Liver (tissue), 9 donors: Measurements from ENCODE around the gene MED27. TPM values are rescaled to one million over a fixed set of nuclear protein-coding genes. Genes with fewer than 3 reads are reported as not detected.

Experiments
- DNase-seq: peaks from one replicate; pipeline ENCODE4 v3.0.0-alpha.2; 2017; ENCODE audit warnings: low spot score
- H3K27ac ChIP-seq, 2 donors: one replicate each; pipeline ENCODE4 v1.7.0; 2013; ENCODE audit warnings: inconsistent platforms in 2 of 2, low read length in 2 of 2, control low read depth in 1 of 2, low read depth in 1 of 2, mild to moderate bottlenecking in 1 of 2
- H3K27me3 ChIP-seq, 4 donors: one replicate each; pipeline versions ENCODE4 v1.6.1 to v1.7.0; 2013; ENCODE audit warnings: low read length in 3 of 4, inconsistent platforms in 1 of 4, mild to moderate bottlenecking in 1 of 4, moderate library complexity in 1 of 4; ENCODE audit not compliant: control insufficient read depth in 4 of 4, insufficient read depth in 4 of 4
- H3K36me3 ChIP-seq, 4 donors: one replicate each; pipeline versions ENCODE4 v1.6.1 to v1.7.0; 2013; ENCODE audit warnings: low read length in 3 of 4, mild to moderate bottlenecking in 3 of 4, low read depth in 1 of 4, moderate library complexity in 1 of 4; ENCODE audit not compliant: control insufficient read depth in 4 of 4, insufficient read depth in 3 of 4
- H3K4me1 ChIP-seq, 4 donors: one replicate each; pipeline versions ENCODE4 v1.6.1 to v1.7.0; 2013; ENCODE audit warnings: low read length in 3 of 4, mild to moderate bottlenecking in 3 of 4, moderate library complexity in 1 of 4; ENCODE audit not compliant: control insufficient read depth in 4 of 4, insufficient read depth in 4 of 4
- H3K4me3 ChIP-seq, 3 donors: one replicate each; pipeline versions ENCODE4 v1.6.1 to v1.7.0; 2013; ENCODE audit warnings: low read length in 3 of 3, control low read depth in 1 of 3, low read depth in 1 of 3, mild to moderate bottlenecking in 1 of 3
- H3K9ac ChIP-seq, 2 donors: one replicate each; pipeline ENCODE4 v1.7.0; 2013; ENCODE audit warnings: low read length in 2 of 2, mild to moderate bottlenecking in 2 of 2, moderate library complexity in 2 of 2, control low read depth in 1 of 2, low read depth in 1 of 2
- H3K9me3 ChIP-seq, 4 donors: one replicate each; pipeline versions ENCODE4 v1.6.1 to v1.7.0; 2013; ENCODE audit warnings: low read length in 3 of 4; ENCODE audit not compliant: control insufficient read depth in 4 of 4
- ATF3 ChIP-seq: IDR thresholded peaks from 2 replicates; pipeline ENCODE4 v1.6.1; 2016; ENCODE audit warnings: antibody characterized with exemption
- CTCF ChIP-seq: fragments of 150-350 bp; IDR thresholded peaks from 2 replicates; pipeline ENCODE4 v1.5.1; 2017; ENCODE audit warnings: improper control_type of control experiment, low read depth, low read length; ENCODE audit not compliant: missing input control
- EGR1 ChIP-seq, 2 donors: IDR thresholded peaks; 2 replicates each; pipeline ENCODE4 v1.6.1; 2016 to 2018; ENCODE audit warnings: antibody characterized with exemption in 2 of 2, low read depth in 2 of 2
- FOXA1 ChIP-seq: IDR thresholded peaks from 2 replicates; pipeline ENCODE4 v1.6.1; 2016; ENCODE audit warnings: antibody characterized with exemption
- FOXA2 ChIP-seq: IDR thresholded peaks from 2 replicates; pipeline ENCODE4 v1.6.1; 2016; ENCODE audit warnings: antibody characterized with exemption
- GABPA ChIP-seq, 2 donors: IDR thresholded peaks in 1 of 2; conservative IDR thresholded peaks in 1 of 2; 2 replicates each; pipeline ENCODE4 v1.6.1; 2016; ENCODE audit warnings: antibody characterized with exemption in 2 of 2, mild to moderate bottlenecking in 1 of 2, moderate library complexity in 1 of 2
- HNF4A ChIP-seq, 2 donors: conservative IDR thresholded peaks; 2 replicates each; pipeline ENCODE4 v1.6.1; 2016; ENCODE audit warnings: antibody characterized with exemption in 2 of 2, mild to moderate bottlenecking in 2 of 2
- HNF4G ChIP-seq: IDR thresholded peaks from 2 replicates; pipeline ENCODE4 v1.6.1; 2016; ENCODE audit warnings: antibody characterized with exemption
- JUND ChIP-seq, 2 donors: IDR thresholded peaks; 2 replicates each; pipeline ENCODE4 v1.6.1; 2016; ENCODE audit warnings: antibody characterized with exemption in 2 of 2
- MAX ChIP-seq: IDR thresholded peaks from 2 replicates; pipeline ENCODE4 v1.6.1; 2016; ENCODE audit warnings: antibody characterized with exemption
- NR2F2 ChIP-seq: IDR thresholded peaks from 2 replicates; pipeline ENCODE4 v1.6.1; 2016; ENCODE audit warnings: antibody characterized with exemption
- RAD21 ChIP-seq, 2 donors: IDR thresholded peaks; 2 replicates each; pipeline ENCODE4 v1.6.1; 2016; ENCODE audit warnings: antibody characterized with exemption in 2 of 2, mild to moderate bottlenecking in 2 of 2
- REST ChIP-seq: IDR thresholded peaks from 2 replicates; pipeline ENCODE4 v1.6.1; 2016; ENCODE audit warnings: antibody characterized with exemption, mild to moderate bottlenecking
- RXRA ChIP-seq, 2 donors: IDR thresholded peaks; 2 replicates each; pipeline ENCODE4 v1.6.1; 2017 to 2018; ENCODE audit warnings: antibody characterized with exemption in 2 of 2, mild to moderate bottlenecking in 1 of 2
- SP1 ChIP-seq: IDR thresholded peaks from 2 replicates; pipeline ENCODE4 v1.6.1; 2018; ENCODE audit warnings: antibody characterized with exemption, mild to moderate bottlenecking
- TAF1 ChIP-seq: conservative IDR thresholded peaks from 2 replicates; pipeline ENCODE4 v1.6.1; 2016; ENCODE audit warnings: antibody characterized with exemption, mild to moderate bottlenecking
- YY1 ChIP-seq: IDR thresholded peaks from 2 replicates; pipeline ENCODE4 v1.6.1; 2016; ENCODE audit warnings: antibody characterized with exemption, mild to moderate bottlenecking
- ZBTB33 ChIP-seq: IDR thresholded peaks from 2 replicates; pipeline ENCODE4 v1.6.1; 2016; ENCODE audit warnings: antibody characterized with exemption
- WGBS: extraction: QIAGEN DNeasy Blood & Tissue Kit; methylation state at CpG from one replicate; pipeline ENCODE4 v1.1.7; 2013; 5-methylcytosine and 5-hydroxymethylcytosine counted together
- polyA plus RNA-seq, 2 donors: library from polyadenylated mRNA; stranded (reverse) in 1 of 2; unstranded in 1 of 2; fragments of 200-250 nt in 1 of 2; fragments of >200 nt in 1 of 2; fragmentation: Nextera tagmentation in 1 of 2; extraction: Ambion mirVana in 1 of 2; gene quantifications; one replicate each; pipeline versions ENCODE4 v1.2.1 to v1.2.3, GENCODE V29; 2013 to 2015
- total RNA-seq, 2 donors: library from RNA; depleted of rRNA; stranded (reverse); fragments of >200 nt; gene quantifications; one replicate each; pipeline ENCODE4 v1.2.3, GENCODE V29; 2014
- donor health status: healthy.
- donor health status: healthy.
- donor health status: healthy.
- donor health status: healthy.
- donor health status: healthy.

MED27 gene
- total and polyA plus RNA-seq, 4 donors, result 4.6 to 7.9 (median 5.5) TPM

GRCh38 chr9:131963072-131964030 is 116.3 kb downstream of the MED27 start:
- WGBS, result 92% methylated on average over 12 of the region's 12 CpGs
- H3K27me3 ChIP-seq, result no peaks in the 10 kb centered on the region
- no peak for TF ChIP-seq ATF3
- no peak for TF ChIP-seq REST
- TF ChIP-seq ZBTB33, result no peak
- no peak for TF ChIP-seq RXRA (IDR thresholded peaks at IDR 0.05)
- TF ChIP-seq MAX, result no peak
- no peak for TF ChIP-seq YY1
- TF ChIP-seq FOXA2, result no peak
- TF ChIP-seq HNF4G, result no peak
- no peak for TF ChIP-seq CTCF
- TF ChIP-seq EGR1 (IDR thresholded peaks at IDR 0.05; ENCODE audit: low read depth in 2 of 2), result no peak
- TF ChIP-seq RAD21 (IDR thresholded peaks at IDR 0.05), result no peak
- no peak for TF ChIP-seq TAF1
- no peak for TF ChIP-seq FOXA1
- TF ChIP-seq JUND (IDR thresholded peaks at IDR 0.05), result no peak
- no peak for TF ChIP-seq NR2F2
- TF ChIP-seq HNF4A (conservative IDR thresholded peaks at IDR 0.05), result no peak
- TF ChIP-seq GABPA (IDR thresholded peaks at IDR 0.05 in 1 of 2, conservative IDR thresholded peaks at IDR 0.05 in 1 of 2), result no peak
- TF ChIP-seq SP1, result no peak
- H3K9me3 ChIP-seq, result no peaks in the 10 kb centered on the region
- no peak for DNase-seq
- no peak overlapping the region for H3K9ac ChIP-seq
- no peaks in the 10 kb centered on the region for H3K36me3 ChIP-seq
- no peak overlapping the region for H3K4me3 ChIP-seq
- H3K27ac ChIP-seq, result no peak overlapping the region
- peaks cover 0 to 1% (median 0%) of the 10 kb centered on the region in 4 donors for H3K4me1 ChIP-seq
